GM21825 (cell line): ENCODE data around the gene DCC.

Source experiments
- ATAC-seq: cut with Tn5 transposase; IDR thresholded peaks from one replicate; pipeline ENCODE4 v1.9.1; 2021; ENCODE audit warnings: mild to moderate bottlenecking, moderate library complexity; ENCODE audit not compliant: unreplicated experiment

DCC gene

DNA sequence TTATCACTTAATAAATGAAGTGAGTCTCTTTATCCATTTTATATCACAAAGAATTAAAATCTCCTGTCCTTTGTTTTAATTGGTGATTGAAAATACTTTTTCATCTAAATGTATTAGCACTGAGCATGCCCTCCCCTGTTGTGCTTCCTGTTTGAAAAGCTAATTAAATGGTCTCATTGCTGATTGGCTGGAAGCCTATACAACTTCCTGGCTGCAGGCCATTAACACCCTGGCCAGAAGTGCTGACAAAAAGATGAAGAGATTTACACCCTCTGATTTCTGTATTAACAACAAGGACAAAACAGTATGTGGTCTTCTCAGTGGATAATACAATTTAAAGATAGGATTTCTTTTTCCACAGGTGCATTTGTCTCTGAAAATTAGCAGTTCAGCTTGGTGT, 548.0 kb downstream of the DCC start:
- ATAC-seq, result no peak

DNA sequence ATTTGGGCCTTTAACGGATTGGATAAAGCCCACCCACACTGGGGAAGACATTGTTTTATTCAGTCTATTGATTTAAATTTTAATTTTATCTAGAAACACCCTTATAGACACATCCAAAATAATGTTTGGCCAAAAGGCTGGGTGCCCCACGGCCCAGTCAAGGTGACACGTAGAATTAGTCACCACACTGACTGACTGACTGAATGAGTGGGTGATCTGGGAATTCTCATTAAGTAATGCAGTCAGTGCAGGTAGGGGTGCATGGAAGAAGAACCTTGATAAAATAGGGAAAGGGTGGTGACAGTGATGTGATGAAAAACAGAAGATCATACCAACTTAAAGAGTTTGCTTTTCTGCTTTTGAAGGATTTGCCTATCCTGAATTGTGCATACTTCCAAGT, 554.8 kb downstream of the DCC start:
- ATAC-seq, result no peak

DNA sequence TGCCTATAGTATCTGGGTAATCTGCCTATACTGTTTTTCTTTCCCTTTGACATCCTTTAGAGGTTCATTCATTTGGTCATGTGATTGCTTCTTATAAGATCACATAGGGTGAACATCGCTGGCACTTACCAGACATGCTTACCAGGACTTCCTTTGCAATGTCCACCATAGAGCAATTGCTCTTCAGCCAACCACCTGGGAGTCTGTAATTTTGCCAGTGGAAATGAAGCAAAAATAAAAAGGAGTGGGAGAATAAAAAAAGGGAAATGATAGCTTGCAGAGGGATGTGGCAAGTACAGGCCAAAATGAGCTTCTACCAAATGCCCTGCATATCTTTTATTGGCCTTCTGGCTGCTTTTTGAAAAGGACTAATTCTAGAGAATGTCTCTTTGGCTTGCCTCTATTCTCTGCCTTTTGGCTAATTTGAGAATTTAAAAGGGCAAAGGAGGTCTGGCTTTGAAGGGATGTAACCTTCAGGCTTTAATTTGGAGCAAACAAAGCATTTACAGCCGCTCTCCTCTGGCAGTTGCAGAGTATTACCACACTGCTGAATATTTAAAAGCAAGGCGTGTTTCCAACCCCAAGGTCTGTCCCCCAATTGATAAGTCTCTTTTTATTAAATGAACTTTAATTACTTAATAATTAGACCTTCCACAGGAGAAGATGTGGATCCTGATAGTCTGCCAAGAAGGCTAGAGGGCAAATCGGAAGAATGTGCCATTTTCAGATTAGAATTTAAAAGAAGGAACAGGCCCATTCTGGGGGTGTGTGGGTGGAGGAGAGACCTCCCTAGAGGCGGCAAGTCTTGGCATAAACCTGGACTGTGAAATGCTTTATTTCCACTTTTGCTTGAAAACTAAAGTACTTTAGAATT, 557.9 kb downstream of the DCC start:
- ATAC-seq, result no peak

DNA sequence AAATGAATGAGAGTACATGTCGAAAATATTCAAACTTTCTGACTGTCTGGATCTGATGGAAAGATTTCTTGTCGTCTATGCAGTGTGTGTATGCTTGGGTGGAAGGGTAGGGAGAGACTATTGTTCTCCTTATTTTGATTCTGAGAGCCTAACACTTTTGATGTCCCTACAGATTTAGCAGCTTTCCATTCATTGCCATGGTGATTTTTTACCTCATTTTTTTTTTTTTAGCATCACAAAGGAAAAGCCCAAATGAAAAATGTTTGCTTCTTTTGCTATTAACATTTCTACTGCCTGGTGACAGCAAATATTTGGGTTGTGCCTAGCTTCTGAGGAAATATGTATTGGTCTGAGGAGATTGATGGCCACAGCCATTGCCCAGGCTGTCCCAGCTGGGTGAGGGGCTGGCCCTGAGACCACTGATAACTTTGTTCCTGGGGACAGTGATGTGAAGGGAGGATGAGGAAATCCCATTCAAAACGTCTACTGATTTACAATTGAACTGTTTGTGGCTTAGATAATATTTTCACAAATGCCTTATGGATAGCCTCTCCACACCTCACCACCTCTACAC, 558.6 kb downstream of the DCC start:
- ATAC-seq, result no peak

DNA sequence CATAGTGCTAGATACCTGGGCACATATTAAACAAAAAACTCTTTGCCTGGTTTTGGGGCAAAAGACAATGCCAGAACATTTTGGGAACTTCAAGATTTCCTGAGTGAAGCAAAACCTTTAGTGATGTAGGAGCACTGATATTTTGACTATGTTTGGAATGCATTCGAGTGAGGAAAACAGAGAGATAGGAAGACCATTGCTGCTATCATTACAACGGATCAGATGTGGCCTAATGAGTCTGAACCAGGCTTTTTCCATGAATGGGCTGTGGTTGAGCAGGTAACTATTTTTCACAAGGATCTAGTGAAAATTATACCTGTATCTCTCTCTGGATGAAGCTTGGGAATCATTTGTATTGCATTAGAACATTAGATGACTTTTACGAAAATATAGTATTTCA, 562.2 kb downstream of the DCC start:
- ATAC-seq, result no peak

DNA sequence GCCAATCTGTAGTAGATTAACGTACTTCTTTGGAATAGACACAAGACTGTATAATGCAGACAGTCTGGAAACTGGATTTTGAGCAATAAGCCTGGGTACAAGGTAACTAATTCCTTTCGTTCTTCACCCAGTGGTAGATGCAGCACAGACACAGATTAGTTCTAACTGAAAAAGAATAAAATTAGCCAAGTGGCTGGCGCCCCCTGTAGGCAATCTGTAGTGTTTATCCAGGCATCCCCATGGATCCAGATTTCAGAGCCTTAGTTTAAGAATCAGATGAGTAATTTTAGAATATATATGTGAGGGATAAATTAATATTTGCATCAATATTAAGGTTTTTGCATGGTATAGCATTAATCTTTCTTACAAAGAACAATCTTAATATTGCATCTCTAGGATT, 563.9 kb downstream of the DCC start:
- ATAC-seq, result no peak

DNA sequence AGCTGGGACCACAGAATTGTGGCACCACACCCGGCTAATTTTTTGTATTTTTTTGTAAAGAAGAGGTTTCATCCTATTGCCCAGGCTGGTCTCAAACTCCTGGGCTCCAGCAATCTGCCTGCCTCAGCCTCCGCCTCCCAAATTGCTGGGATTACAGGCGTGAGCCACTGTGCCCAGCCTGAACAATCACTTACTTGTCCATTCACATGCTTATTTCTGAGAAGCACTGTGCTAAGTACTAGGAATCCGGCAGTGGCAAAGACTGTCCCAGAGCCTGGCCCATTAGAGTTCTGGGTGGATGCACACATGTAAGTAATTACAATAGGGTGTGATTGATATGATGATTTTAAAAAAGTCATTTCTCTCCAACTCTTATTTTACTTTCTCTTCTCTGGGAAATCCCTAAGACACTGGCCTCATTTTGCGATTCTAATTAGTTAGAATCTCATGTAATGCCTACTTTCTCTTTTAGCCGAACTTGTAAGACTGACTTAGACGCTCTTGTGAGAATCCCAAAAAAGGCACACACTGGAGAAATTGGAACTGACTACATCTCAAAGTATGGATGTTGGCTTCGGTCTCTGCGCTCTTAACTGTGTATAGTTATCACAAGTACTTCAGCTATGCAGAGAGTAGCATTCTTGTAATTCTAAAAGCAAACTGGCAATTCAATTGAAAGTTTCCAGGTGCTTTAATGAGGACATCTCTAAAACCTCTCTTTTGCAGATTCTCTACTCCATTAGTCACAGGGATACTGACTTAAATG, 567.7 kb downstream of the DCC start:
- no peak for ATAC-seq

DNA sequence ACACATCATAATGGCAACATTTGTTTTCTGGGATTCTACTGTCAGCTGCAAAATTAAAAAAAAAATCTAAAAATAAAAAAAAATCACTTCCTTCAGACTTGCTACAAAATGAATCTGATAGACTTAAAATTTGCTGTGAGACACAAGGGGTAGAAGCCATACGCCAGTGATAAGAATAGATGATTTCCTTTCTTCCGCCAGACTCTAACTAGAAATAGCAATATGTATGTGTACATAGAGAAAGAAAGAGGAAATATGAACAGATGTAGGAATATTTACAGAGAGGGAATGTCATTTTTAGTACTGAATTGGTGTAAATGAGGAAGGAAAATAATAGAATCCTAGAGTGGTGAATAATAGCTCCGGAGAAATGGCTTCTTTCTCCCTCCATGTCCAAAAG, 574.2 kb downstream of the DCC start:
- ATAC-seq, result no peak

DNA sequence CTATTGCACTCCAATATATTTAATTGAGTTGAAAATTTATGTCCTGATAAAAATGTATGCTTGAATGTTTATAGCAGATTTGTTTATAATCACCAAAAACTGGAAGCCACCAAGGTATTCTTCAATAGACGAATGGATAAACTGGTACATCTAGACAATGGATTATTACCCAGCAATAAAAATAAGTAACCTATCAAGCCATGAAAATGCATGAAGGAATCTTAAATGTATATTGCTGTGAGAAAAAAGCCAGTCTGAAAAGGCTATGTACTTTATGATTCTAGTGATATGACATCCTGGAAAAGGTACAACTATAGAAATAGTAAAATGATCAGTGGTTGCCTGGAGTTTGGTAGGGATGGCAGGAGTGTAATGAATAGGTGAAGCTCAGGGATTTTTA, 580.7 kb downstream of the DCC start:
- no peak for ATAC-seq

DNA sequence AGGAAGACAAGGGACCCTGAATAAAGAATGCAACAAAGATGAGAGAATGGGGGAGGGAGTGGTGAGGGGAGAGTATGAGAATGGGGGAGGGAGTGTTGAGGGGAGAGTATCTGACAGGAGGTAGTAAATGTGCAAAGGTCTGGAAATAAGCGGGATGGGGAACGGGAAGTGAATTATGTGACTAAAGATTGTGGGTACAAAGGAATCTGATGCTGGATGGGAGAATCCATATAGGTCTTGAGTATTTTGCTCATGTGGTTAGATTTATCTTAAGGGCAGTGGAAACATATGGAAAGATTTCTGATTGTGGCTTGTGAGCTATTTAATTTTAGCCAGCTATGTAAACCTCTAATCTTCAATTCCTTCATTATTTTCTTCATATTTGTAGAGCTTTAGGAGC, 593.4 kb downstream of the DCC start:
- ATAC-seq, result no peak

DNA sequence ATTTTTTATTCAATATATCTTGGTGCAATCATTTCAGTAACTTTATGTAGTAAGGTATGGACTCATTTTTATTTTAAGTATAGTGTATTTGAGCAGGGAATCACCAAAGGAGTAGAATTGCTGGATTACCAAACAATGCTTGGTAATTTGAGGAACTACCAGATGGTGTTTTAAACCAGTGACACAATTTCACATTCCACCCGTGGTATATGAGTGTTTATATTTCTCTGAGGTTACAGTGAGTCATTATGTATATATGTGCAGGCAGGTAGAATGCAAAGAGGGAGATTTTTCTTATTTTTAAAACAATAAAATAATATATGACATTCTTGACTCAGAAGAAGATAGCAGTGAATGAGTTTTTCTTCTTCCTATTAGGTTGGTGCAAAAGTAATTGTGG, 596.9 kb downstream of the DCC start:
- ATAC-seq, result no peak

DNA sequence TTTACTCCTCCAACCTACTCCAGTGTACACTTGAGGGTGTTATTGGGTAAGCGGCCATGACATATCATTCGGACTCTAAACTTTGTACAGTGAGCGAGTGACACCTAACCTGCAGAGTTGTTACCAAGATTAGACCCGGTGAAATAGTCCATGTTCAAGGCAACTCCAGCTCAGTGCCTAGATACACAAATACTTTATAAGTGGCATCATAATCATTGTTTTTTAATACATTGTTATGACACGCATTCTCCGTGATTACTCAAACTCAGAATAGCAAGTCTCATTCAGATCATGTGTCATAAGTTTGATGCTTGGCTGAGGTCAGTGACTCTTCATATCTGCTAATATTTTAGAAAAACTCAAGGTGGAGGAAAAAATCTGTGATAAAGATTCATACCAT, 597.8 kb downstream of the DCC start:
- ATAC-seq, result no peak

DNA sequence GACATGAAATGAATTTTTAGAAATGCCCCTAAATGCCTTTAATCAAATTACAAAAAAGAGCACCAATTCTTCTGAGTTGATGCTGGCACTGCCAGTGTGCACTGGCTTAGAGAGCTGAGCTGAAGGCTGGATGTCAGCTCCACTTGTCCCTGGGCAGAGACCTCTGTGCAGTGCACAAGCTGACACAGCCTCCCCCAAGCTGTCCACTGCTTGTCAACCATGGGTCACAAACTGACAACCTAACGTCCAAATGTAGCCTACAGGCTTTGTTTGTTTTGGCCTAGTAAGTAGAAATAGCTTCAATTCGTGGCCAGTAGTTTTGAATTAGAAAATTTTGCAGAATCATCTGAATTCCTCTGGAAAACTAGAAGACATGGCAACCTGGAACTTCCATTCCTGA, 605.6 kb downstream of the DCC start:
- no peak for ATAC-seq

DNA sequence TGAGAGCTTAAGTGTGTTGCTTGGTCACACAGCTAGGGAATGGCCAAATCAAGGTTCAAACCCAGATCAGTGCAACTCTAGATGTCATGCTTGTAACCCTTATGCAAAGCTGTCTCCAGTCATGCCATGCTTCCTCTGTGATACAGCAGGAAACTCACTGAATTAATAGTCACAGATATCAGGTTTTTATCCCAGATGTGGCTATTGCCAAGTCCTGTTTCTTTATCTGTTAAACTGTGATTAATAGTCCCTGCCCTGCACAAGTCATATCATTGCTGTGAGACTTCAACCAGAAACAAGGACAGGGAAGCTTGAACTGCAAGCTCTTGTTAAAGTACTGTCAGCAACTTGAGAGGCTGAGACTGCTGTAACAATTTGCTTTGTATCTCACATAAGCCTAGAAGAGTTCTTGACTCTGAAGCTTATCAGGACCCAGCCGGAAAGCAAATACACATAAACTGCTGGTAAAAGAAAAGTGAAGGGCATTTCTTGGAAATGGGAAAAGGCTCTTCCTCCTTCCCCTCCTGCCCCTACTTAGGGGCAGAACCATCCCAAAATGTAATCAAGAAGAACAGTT, 609.0 kb downstream of the DCC start:
- ATAC-seq, result no peak

DNA sequence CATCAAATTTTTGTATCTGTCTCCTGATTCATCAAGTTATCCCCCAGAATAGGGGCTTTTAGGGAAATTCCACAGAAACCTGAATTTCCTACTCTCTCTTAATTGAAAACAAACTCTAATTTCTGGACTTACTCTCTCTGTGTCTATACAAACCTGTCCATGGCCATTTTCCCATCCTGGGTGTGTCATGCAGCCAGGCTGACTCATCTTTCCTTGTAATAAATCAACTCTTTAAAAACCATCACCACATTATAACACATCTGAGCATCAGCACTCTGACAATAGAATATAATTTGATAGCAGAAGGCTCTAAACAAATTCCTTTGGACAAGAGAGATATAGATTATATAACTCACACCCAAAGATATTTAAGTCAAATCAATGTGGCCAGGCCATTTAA, 610.2 kb downstream of the DCC start:
- no peak for ATAC-seq

DNA sequence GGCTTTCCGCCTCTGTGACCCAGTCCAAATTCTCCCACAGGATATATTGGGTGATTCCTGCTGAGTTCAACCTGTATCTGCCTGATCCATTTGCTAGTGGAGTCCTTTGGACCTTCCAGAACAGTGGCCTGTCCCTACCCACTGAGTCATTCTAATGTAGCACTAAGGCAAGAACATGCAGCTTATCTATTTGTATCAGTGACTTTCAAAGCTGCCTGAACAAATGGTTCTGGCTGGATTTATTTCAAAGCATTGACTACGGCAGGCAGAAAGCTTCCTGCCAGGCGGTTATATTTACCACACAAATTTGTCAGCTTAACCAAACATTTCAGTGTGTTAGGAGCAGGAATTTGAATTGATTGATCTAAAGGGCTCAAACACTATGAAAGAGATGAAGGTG, 613.4 kb downstream of the DCC start:
- ATAC-seq, result no peak

DNA sequence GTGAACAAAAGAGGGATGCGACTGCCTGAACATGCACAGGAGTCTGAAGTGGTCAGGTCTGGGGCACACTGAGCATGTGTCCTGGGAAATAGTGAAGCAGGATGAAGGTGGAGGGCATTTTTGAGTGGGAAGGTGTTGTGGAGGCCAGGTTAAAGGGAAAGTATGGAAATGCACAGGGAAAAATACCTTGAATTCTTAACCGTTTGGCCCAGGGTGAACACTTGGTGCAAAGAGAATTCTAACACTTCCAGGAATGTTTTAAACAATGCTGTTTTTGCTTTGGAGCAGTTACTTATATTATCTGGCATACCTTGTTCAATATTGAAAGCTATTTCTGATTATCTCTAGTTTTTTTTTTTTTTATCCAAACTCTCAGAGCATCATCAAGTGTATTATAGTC, 623.5 kb downstream of the DCC start:
- no peak for ATAC-seq

DNA sequence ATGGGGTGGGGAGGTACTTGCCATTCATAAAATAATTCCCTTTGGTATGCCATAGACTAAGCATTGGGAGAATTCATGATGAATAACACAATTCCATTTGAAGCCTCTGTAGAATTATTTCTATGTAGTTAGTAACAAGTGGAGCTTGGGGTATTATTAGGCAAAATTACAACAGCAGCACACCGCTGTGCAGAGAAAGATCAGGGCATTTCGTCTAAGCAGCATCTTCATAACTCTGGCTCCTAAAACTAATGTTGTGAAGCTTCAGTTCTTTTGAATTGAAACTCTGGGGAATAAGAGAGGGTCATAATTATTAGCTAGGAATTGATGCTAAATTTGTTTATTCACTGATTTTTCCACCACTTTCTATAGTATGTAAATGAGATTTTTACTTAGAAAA, 630.7 kb downstream of the DCC start:
- ATAC-seq, result no peak

DNA sequence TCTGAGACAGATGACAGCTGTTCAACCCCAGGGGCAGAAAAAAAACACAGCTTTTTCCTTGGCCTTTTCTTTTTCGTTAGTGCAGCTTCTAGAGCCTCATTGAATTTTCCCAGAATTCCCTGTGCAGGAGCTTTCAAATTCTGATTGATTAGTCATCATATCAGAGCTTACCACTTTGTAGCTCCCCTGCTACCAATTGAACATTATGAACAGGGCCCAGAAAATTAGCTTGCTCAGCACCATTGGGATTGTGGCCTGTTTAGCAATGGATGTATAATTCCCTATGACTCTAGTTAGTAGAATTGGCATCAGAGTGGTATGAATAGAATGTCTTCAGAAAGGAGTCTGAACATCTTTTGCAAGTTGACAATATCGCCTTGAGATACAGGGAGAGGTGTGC, 631.1 kb downstream of the DCC start:
- ATAC-seq, result no peak

DNA sequence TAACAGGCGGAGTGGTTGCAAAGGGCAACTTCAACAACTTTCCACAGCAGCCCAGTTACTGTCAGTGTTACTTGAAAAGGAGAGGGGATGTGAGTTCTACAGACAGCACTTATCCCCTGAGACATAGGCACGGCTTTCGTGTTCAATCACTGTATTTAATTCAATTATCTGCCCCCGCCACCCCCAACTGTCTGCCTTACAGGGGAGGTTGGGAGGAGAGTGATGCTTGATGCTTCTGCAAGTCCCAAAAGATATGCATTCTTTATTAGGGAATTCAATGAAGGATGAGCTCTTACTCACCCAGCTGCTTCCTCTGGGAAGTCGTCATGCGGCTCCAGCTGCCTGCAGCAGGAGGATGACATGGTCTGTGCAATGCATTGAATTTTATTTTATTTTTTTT, 639.9 kb downstream of the DCC start:
- ATAC-seq, result no peak

DNA sequence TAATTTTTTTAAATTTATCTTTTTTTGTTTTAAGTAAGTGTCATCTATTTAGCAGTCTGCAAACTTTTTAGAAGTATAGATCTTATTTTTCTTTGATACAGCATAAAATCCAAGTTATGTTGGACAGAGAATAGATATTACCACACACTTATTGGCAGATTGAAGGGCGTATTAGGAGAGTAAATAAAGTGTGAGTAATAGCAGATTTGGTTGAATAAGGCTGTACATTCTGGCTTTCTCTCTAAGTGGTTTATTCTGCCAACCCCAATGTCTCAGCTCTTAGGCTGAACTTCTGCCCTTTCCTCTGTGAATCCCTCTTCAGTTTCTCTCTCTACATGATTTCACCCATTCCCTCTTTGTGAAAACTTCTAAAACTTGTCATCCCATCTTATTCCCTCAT, 651.2 kb downstream of the DCC start:
- no peak for ATAC-seq

DNA sequence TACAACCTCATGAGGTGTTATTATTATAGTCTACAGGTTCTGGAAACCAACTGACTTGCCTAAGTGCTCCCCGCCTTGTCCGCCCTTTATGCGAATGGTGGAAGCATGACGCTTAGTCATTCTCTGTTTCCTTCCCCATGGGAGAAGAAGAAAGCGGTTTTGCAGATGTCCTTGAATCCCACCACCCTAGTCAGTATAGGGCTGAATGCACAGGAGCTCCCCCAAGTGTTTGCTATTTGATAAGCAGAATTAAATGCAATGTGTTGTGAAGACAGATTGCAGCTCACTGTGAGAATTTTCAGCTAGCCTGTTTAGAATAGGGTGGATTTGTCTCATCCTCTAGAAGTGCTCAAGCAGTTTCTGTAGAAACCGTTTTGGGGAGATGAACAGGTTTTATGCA, 652.0 kb downstream of the DCC start:
- ATAC-seq, result no peak
